ENCODE measurements around the gene RPL36A.

- TF ChIP-seq CTCF (IDR thresholded peaks at IDR 0.05; ENCODE audit: low read depth, low read length), result no peak
- no peak for TF ChIP-seq POLR2A (IDR thresholded peaks at IDR 0.05; ENCODE audit: extremely low read depth, insufficient read length)
- TF ChIP-seq MYC (IDR thresholded peaks at IDR 0.05; ENCODE audit: low read depth, low read length), result no peak
These were observed 7.0 kb downstream of the RPL36A start for GRCh38 chrX:101397779-101398178.

Data from NB4 (cell line).